SK-N-SH treated with all-trans-retinoic acid at 6 μM for 48 hours (cell line): ENCODE results near the gene AASS.

Experiments used
- ATAC-seq: fragments of 200-7000 bp; cut with Tn5 transposase; 3 replicates; pipeline ENCODE4 v1.9.1; 2020; ENCODE audit warnings: mild to moderate bottlenecking, moderate library complexity
- ARNTL ChIP-seq: fragments of 450-650 bp; formaldehyde crosslinking; IDR thresholded peaks from 2 replicates; pipeline ENCODE4 v1.5.0; 2020; ENCODE audit warnings: low read depth, mild to moderate bottlenecking, moderate library complexity, borderline replicate concordance
- BACH2 ChIP-seq: fragments of 250-450 bp; sonication (Bioruptor Pico); IDR thresholded peaks from 2 replicates; pipeline ENCODE4 v1.9.0; 2021; ENCODE audit warnings: mild to moderate bottlenecking, borderline replicate concordance
- CREB5 ChIP-seq: fragments of 250-450 bp; sonication (Bioruptor Pico); IDR thresholded peaks from 2 replicates; pipeline ENCODE4 v1.5.1; 2020; ENCODE audit warnings: low read depth, mild to moderate bottlenecking, moderate library complexity
- CSDC2 ChIP-seq: fragments of 250-450 bp; sonication (Bioruptor Pico); IDR thresholded peaks from 2 replicates; pipeline ENCODE4 v1.5.0; 2020; ENCODE audit warnings: mild to moderate bottlenecking, moderate library complexity
- ESRRG ChIP-seq: fragments of 250-450 bp; sonication (Bioruptor Pico); IDR thresholded peaks from 2 replicates; pipeline ENCODE4 v1.6.1; 2021; ENCODE audit warnings: mild to moderate bottlenecking
- GLIS3 ChIP-seq: fragments of 250-450 bp; sonication (Bioruptor Pico); IDR thresholded peaks from 2 replicates; pipeline ENCODE4 v1.5.0; 2020; ENCODE audit warnings: mild to moderate bottlenecking, moderate library complexity
- ISL1 ChIP-seq: fragments of 250-450 bp; sonication (Bioruptor Pico); IDR thresholded peaks from 2 replicates; pipeline ENCODE4 v2.1.2; 2022; ENCODE audit warnings: mild to moderate bottlenecking, moderate library complexity
- OSR1 ChIP-seq: fragments of 250-450 bp; sonication (Bioruptor Pico); IDR thresholded peaks from 2 replicates; pipeline ENCODE4 v1.8.0; 2022; ENCODE audit warnings: moderate library complexity, mild to moderate bottlenecking, inconsistent platforms
- POU6F1 ChIP-seq: fragments of 250-450 bp; sonication (Bioruptor Pico); IDR thresholded peaks from 2 replicates; pipeline ENCODE4 v1.8.0; 2021; ENCODE audit warnings: low read depth, mild to moderate bottlenecking, moderate library complexity, borderline replicate concordance
- PPARA ChIP-seq: fragments of 250-450 bp; sonication (Bioruptor Pico); IDR thresholded peaks from 2 replicates; pipeline ENCODE4 v1.5.0; 2020; ENCODE audit warnings: mild to moderate bottlenecking, borderline replicate concordance
- RARB ChIP-seq: fragments of 250-450 bp; sonication (Bioruptor Pico); IDR thresholded peaks from 2 replicates; pipeline ENCODE4 v1.8.0; 2021; ENCODE audit warnings: mild to moderate bottlenecking, moderate library complexity
- SNAI2 ChIP-seq: fragments of 250-450 bp; sonication (Bioruptor Pico); IDR thresholded peaks from 2 replicates; pipeline ENCODE4 v1.5.0; 2020; ENCODE audit warnings: mild to moderate bottlenecking, moderate library complexity
- TCF4 ChIP-seq: fragments of 250-450 bp; sonication (Bioruptor Pico); IDR thresholded peaks from 2 replicates; pipeline ENCODE4 v1.8.0; 2021; ENCODE audit warnings: mild to moderate bottlenecking, moderate library complexity, borderline replicate concordance
- TOX ChIP-seq: fragments of 250-450 bp; sonication (Bioruptor Pico); IDR thresholded peaks from 2 replicates; pipeline ENCODE4 v1.8.0; 2021; ENCODE audit warnings: mild to moderate bottlenecking, moderate library complexity, borderline replicate concordance
- ZC3H10 ChIP-seq: fragments of 250-450 bp; sonication (Bioruptor Pico); IDR thresholded peaks from 2 replicates; pipeline ENCODE4 v1.5.1; 2021; ENCODE audit warnings: mild to moderate bottlenecking, moderate library complexity
- ZFP3 ChIP-seq: fragments of 250-450 bp; sonication (Bioruptor Pico); IDR thresholded peaks from 2 replicates; pipeline ENCODE4 v1.5.0; 2020; ENCODE audit warnings: mild to moderate bottlenecking, moderate library complexity
- ZFP30 ChIP-seq: fragments of 450-650 bp; formaldehyde crosslinking; IDR thresholded peaks from 2 replicates; pipeline ENCODE4 v1.5.0; 2022; ENCODE audit warnings: mild to moderate bottlenecking, moderate library complexity
- ZNF565 ChIP-seq: fragments of 450-650 bp; formaldehyde crosslinking; conservative IDR thresholded peaks from 2 replicates; pipeline ENCODE4 v1.5.0; 2020; ENCODE audit warnings: low read depth, mild to moderate bottlenecking, moderate library complexity
- ZNF70 ChIP-seq: fragments of 450-650 bp; formaldehyde crosslinking; IDR thresholded peaks from 2 replicates; pipeline ENCODE4 v1.5.0; 2020; ENCODE audit warnings: mild to moderate bottlenecking, moderate library complexity
- ZNF8 ChIP-seq: fragments of 450-650 bp; formaldehyde crosslinking; IDR thresholded peaks from 2 replicates; pipeline ENCODE4 v1.5.0; 2020; ENCODE audit warnings: mild to moderate bottlenecking, moderate library complexity
- TF ChIP-seq, protein P1 (sequence below): fragments of 250-450 bp; sonication (Bioruptor Pico); IDR thresholded peaks from 2 replicates; pipeline ENCODE4 v1.8.0; 2020; ENCODE audit warnings: mild to moderate bottlenecking, moderate library complexity, borderline replicate concordance
- TF ChIP-seq, protein P2 (sequence below): fragments of 250-450 bp; sonication (Bioruptor Pico); IDR thresholded peaks from 2 replicates; pipeline ENCODE4 v1.5.1; 2021; ENCODE audit warnings: mild to moderate bottlenecking, moderate library complexity
- TF ChIP-seq, protein P3 (sequence below): fragments of 250-450 bp; sonication (Bioruptor Pico); IDR thresholded peaks from 2 replicates; pipeline ENCODE4 v1.5.0; 2020; ENCODE audit warnings: mild to moderate bottlenecking, moderate library complexity

The AASS gene

DNA sequence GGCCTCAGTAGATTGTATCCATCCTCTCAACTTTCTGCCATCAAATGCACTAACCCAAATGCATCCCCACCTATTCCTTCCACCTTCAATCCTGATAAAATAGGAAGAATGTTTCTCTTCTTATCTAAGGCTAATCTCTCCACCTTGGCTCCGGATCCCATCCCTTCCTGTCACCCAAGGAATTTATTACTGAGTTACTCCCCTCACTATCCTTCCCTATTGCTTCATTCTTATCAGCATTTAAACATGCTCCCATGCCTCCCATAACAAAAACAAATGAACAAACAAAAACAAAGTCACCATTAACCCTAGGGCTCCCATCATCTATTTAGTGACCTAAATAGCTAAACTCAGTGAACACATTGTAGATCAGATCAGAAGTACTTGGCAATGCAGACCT lies 25.3 kb downstream of the AASS start:
- no peak for ATAC-seq
- TF ChIP-seq ZNF70, result no peak
- no peak for TF ChIP-seq BACH2
- no peak for TF ChIP-seq ZNF565 (CRISPR knock-in tag)
- TF ChIP-seq, protein P1, sequence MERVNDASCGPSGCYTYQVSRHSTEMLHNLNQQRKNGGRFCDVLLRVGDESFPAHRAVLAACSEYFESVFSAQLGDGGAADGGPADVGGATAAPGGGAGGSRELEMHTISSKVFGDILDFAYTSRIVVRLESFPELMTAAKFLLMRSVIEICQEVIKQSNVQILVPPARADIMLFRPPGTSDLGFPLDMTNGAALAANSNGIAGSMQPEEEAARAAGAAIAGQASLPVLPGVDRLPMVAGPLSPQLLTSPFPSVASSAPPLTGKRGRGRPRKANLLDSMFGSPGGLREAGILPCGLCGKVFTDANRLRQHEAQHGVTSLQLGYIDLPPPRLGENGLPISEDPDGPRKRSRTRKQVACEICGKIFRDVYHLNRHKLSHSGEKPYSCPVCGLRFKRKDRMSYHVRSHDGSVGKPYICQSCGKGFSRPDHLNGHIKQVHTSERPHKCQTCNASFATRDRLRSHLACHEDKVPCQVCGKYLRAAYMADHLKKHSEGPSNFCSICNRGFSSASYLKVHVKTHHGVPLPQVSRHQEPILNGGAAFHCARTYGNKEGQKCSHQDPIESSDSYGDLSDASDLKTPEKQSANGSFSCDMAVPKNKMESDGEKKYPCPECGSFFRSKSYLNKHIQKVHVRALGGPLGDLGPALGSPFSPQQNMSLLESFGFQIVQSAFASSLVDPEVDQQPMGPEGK (CRISPR knock-in tag), result no peak
- TF ChIP-seq ZFP3 (CRISPR knock-in tag), result no peak
- no peak for TF ChIP-seq ARNTL
- no peak for TF ChIP-seq TCF4

DNA sequence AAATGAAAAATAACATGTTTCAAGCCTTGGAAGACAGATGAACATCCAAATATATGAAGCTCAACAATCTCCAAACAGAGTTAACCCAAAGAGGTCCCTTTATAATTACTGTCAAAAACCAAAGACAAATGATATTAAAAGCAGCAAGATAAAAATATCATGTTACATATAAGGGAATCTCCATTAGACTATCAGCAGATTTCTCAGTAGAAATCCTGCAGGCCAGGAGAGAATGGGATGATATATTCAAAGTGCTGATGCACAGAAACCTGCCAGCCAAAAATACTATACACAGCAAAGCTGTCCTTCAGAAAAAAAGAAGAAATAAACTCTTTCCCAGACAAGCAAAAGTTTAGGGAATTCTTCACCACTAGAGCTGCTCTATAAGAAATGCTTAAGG lies 41.0 kb downstream of the AASS start:
- TF ChIP-seq SNAI2 (no peak), OSR1 (no peak), ISL1 (CRISPR knock-in tag) (no peak)
- no peak for ATAC-seq

- no peak for TF ChIP-seq TOX
- TF ChIP-seq PPARA (CRISPR knock-in tag), result no peak
- no peak for TF ChIP-seq ESRRG (CRISPR knock-in tag)
- no peak for TF ChIP-seq TCF4
- TF ChIP-seq, protein P2, sequence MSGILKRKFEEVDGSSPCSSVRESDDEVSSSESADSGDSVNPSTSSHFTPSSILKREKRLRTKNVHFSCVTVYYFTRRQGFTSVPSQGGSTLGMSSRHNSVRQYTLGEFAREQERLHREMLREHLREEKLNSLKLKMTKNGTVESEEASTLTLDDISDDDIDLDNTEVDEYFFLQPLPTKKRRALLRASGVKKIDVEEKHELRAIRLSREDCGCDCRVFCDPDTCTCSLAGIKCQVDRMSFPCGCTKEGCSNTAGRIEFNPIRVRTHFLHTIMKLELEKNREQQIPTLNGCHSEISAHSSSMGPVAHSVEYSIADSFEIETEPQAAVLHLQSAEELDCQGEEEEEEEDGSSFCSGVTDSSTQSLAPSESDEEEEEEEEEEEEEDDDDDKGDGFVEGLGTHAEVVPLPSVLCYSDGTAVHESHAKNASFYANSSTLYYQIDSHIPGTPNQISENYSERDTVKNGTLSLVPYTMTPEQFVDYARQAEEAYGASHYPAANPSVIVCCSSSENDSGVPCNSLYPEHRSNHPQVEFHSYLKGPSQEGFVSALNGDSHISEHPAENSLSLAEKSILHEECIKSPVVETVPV (CRISPR knock-in tag), result no peak
- no peak for TF ChIP-seq SNAI2
- TF ChIP-seq, protein P3, sequence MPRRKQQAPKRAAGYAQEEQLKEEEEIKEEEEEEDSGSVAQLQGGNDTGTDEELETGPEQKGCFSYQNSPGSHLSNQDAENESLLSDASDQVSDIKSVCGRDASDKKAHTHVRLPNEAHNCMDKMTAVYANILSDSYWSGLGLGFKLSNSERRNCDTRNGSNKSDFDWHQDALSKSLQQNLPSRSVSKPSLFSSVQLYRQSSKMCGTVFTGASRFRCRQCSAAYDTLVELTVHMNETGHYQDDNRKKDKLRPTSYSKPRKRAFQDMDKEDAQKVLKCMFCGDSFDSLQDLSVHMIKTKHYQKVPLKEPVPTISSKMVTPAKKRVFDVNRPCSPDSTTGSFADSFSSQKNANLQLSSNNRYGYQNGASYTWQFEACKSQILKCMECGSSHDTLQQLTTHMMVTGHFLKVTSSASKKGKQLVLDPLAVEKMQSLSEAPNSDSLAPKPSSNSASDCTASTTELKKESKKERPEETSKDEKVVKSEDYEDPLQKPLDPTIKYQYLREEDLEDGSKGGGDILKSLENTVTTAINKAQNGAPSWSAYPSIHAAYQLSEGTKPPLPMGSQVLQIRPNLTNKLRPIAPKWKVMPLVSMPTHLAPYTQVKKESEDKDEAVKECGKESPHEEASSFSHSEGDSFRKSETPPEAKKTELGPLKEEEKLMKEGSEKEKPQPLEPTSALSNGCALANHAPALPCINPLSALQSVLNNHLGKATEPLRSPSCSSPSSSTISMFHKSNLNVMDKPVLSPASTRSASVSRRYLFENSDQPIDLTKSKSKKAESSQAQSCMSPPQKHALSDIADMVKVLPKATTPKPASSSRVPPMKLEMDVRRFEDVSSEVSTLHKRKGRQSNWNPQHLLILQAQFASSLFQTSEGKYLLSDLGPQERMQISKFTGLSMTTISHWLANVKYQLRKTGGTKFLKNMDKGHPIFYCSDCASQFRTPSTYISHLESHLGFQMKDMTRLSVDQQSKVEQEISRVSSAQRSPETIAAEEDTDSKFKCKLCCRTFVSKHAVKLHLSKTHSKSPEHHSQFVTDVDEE, result no peak
- no peak for TF ChIP-seq ZNF565 (CRISPR knock-in tag)
- no peak for TF ChIP-seq GLIS3 (CRISPR knock-in tag)
- TF ChIP-seq CREB5 (CRISPR knock-in tag), result no peak
- no peak for TF ChIP-seq ZFP30 (CRISPR knock-in tag)
- no peak for TF ChIP-seq CSDC2 (CRISPR knock-in tag)
- TF ChIP-seq POU6F1 (CRISPR knock-in tag), result no peak
- TF ChIP-seq BACH2, result no peak
- TF ChIP-seq ARNTL, result no peak
- no peak for TF ChIP-seq ISL1 (CRISPR knock-in tag)
- TF ChIP-seq ZNF70, result no peak
- TF ChIP-seq ZC3H10, result no peak
- ATAC-seq, result no peak
These were observed 44.0 kb downstream of the AASS start for GRCh38 chr7:122100021-122100420.

DNA sequence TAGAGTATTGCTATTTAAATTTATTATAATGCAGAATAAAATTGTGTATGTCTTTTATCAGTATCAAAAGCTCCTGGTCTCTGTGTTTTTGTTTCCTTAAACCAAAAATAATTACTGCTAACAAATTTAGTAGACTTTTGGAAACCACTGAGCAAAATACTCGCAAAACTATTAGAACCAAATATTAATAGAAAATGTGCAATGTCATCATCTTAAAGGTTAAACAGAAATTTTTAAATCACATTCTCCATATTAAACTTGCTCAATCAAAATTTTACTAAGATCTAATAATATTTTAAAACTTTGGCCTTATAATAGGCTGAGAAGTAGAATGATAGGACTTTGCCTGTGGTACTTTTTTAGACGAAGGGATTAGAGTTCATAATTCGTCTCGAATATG lies 48.4 kb downstream of the AASS start:
- no peak for TF ChIP-seq ZNF565 (CRISPR knock-in tag)
- TF ChIP-seq ZNF8, result no peak
- no peak for TF ChIP-seq RARB (CRISPR knock-in tag)
- no peak for TF ChIP-seq ZC3H10
- ATAC-seq, result no peak
